AG04449 (cell line): ENCODE results near the gene MBD3L1.
A peak's percentile ranks its signal among the peaks of the same experiment; 100 is the strongest.

ENCODE experiments used
- CTCF ChIA-PET: fragments of 350-600 bp; formaldehyde crosslinking; extraction: SDS; loops from one replicate; lab custom pipeline; 2021; ENCODE audit warnings: antibody characterized with exemption; lab: Yijun Ruan, JAX
- POLR2A ChIA-PET: fragments of 400-600, 350-600 bp; formaldehyde crosslinking; extraction: SDS; loops from one replicate; lab custom pipeline; 2020; ENCODE audit warnings: antibody characterized with exemption, inconsistent platforms; lab: Yijun Ruan, JAX
- DNase-seq: peaks from one replicate; pipeline ENCODE4 v3.0.0-alpha.2; 2010; ENCODE audit warnings: low read depth, low spot score
- H3K4me3 ChIP-seq: 2 replicates; pipeline ENCODE4 v1.5.1; 2011; ENCODE audit warnings: low read depth, mild to moderate bottlenecking, control low read depth, low read length
- TF ChIP-seq, protein P1 (sequence below): IDR thresholded peaks from one replicate; pipeline ENCODE4 v1.5.1; 2011; ENCODE audit warnings: mild to moderate bottlenecking, moderate library complexity, low read length, control low read depth, inconsistent platforms; ENCODE audit not compliant: insufficient read depth; ENCODE audit errors: missing control alignments

Gene MBD3L1

DNA sequence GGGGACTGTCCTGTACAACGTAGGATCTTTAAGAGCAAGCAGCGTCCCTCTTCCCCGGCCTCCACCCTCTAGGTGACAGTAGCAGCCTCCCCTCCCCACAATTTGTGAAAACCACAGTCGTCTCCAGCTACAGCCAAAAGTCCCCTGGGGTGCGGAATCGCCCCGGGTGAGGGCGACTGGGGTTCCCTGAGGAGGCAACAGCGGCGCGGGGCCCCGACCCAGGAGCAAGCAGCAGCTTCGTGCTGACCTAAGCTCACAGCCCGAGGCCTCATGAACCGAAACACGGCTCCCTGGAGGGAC lies 395 bp upstream of the MBD3L1 start:
- CTCF ChIA-PET: interaction anchor here (0.6 to 1.7 kb wide), 2 partner anchors 20 to 251 kb away, joined by 3 read pairs; no protein-coding TSS in a partner anchor

DNA sequence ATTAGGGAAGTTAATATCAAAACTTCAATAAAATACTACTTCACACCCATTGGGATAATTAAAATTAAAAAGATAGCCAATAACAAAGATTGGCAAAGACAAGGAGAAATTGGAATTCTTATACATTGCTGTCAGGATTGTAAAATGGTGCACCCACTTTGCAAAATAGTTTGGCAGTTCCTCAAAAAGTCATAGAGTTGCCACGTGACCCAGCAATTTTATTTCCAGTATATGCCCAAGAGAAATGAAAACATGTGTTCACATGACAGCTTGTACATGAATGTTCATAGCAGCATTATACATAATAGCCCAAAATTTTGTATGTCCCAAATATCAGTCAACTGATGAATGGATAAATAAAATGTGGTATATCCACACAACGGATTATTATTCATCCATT lies 3.3 kb downstream of the MBD3L1 start:
- TF ChIP-seq, protein P1, sequence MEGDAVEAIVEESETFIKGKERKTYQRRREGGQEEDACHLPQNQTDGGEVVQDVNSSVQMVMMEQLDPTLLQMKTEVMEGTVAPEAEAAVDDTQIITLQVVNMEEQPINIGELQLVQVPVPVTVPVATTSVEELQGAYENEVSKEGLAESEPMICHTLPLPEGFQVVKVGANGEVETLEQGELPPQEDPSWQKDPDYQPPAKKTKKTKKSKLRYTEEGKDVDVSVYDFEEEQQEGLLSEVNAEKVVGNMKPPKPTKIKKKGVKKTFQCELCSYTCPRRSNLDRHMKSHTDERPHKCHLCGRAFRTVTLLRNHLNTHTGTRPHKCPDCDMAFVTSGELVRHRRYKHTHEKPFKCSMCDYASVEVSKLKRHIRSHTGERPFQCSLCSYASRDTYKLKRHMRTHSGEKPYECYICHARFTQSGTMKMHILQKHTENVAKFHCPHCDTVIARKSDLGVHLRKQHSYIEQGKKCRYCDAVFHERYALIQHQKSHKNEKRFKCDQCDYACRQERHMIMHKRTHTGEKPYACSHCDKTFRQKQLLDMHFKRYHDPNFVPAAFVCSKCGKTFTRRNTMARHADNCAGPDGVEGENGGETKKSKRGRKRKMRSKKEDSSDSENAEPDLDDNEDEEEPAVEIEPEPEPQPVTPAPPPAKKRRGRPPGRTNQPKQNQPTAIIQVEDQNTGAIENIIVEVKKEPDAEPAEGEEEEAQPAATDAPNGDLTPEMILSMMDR: no peak
- ChIA-PET POLR2A (no interaction called here), CTCF (no interaction called here)
- DNase-seq: no peak
- H3K4me3 ChIP-seq: no peak overlapping the region

More for the DNA sequence above, 395 bp upstream of the MBD3L1 start:
- H3K4me3 ChIP-seq: peak overlapping the region; percentile 73
- no peak for DNase-seq
- TF ChIP-seq, protein P1: no peak
- POLR2A ChIA-PET: no interaction called here

DNA sequence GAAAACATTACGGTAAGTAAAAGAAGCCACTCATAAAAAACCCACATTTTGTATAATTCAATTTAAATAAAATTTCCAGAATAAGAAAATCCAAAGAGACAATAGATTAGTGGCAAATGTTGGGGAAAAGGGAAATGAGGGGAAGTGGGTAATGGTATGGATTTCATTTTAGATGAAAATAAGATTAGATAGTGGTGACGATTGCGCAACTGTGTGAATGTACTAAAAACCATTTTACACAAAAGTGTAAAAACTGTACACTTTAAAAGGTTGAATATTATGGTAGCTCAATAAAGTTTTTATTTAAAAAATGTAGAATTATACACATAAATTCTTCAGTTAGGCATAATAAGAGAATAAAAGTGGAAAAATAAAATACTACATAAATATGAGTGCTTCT lies 3.7 kb downstream of the MBD3L1 start:
- ChIA-PET CTCF (no interaction called here), POLR2A (no interaction called here)
- TF ChIP-seq, protein P1: no peak
- no peak for DNase-seq
- no peak overlapping the region for H3K4me3 ChIP-seq

DNA sequence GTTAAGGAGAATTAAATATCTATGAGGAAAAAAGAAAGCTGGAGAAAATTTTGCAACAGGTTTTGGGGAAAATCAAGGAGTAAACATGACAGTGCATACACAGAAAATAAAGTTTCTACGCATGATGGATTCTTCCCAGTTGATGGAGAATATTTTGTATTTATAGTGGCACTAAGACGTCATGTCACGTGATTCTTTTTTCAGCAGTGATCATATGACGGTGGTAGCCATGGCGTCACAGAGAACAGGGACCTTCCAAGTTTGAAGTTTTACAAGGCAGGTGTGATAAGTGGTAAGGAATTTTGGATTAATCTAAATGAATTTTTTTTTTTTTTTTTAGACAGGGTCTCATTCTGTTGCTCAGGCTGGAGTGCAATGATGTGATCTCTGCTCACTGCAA lies 8.5 kb downstream of the MBD3L1 start:
- TF ChIP-seq, protein P1: no peak
- ChIA-PET CTCF (no interaction called here), POLR2A (no interaction called here)
- DNase-seq: no peak
- no peak overlapping the region for H3K4me3 ChIP-seq

DNA sequence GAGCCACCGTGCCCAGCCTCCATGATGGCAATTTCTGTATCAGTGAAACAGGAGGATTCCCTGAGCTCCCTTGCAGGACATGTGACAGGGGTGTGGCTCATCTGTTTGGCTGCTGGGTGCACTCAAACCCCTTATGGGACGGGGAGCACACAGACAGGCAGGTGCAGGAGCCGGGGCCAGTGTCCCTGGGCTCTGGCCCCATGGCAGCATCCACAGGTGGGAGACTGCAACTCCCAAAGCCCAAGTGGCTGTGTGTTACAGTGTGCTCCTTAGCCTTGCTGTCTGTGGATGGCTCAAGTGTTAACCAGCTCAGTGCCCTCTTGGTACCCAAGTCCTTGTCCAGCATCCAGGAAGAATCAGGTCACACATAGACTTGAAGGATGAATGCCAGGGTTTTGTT lies 14.6 kb downstream of the MBD3L1 start:
- no peak for DNase-seq
- TF ChIP-seq, protein P1: no peak
- CTCF ChIA-PET: no interaction called here
- H3K4me3 ChIP-seq: no peak overlapping the region
- POLR2A ChIA-PET: no interaction called here

DNA sequence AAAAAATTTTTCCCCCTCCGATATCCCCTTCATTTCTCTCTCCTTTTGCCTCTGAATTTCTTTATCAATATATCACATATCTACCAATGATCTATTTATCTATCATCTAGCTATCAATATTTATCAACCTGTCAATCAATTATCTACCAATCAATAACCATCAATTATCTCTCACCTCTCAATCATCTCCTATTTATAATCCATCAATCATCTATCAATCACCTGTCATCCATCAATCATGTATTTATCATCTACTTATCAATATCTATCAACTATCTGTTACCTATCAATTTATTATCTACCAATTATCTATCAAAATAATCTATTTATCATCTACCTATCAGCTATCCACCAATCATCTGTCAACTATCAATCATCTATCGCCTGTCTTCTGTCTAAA lies 17.1 kb downstream of the MBD3L1 start:
- H3K4me3 ChIP-seq: no peak overlapping the region
- POLR2A ChIA-PET: no interaction called here
- CTCF ChIA-PET: no interaction called here
- DNase-seq: no peak
- TF ChIP-seq, protein P1: no peak
